Panc1 (cell line): ENCODE measurements around the gene GDPD2. TPM values are rescaled to one million over a fixed set of nuclear protein-coding genes. Genes with fewer than 3 reads are reported as not detected.

Experiments
- ATAC-seq: fragments of 200-7000 bp; cut with Tn5 transposase; 2 replicates; pipeline ENCODE4 v1.9.1; 2020; ENCODE audit warnings: mild to moderate bottlenecking, moderate library complexity
- BruUV-seq: library from RNA; stranded (reverse); fragments of 400-500 nt; replicated peaks from 2 replicates; lab custom pipeline; 2021; lab: Mats Ljungman, UMichigan
- CTCF ChIA-PET: fragments of 300-600 bp; sonication (Branson Sonifier 250); formaldehyde crosslinking; loops from one replicate; lab custom pipeline; 2022; ENCODE audit warnings: antibody characterized with exemption; lab: Charles Lee
- POLR2A ChIA-PET: fragments of 300-600 bp; sonication (Branson Sonifier 250); formaldehyde crosslinking; loops from one replicate; lab custom pipeline; 2022; ENCODE audit warnings: antibody characterized with exemption; lab: Charles Lee
- DNase-seq: peaks from one replicate; pipeline ENCODE4 v3.0.0-alpha.2; 2010; ENCODE audit warnings: low read depth, low spot score
- H3K27ac ChIP-seq: 2 replicates; pipeline ENCODE4 v1.5.1; 2011; ENCODE audit warnings: mild to moderate bottlenecking, low read length, inconsistent platforms
- H3K27me3 ChIP-seq: fragments of 200-500 bp; sonication (Bioruptor generic); 2 replicates; pipeline ENCODE4 v1.6.0; 2014; ENCODE audit warnings: low read length, inconsistent platforms; ENCODE audit not compliant: control insufficient read depth, insufficient read depth
- H3K36me3 ChIP-seq: fragments of 200-500 bp; sonication (Bioruptor generic); 2 replicates; pipeline ENCODE4 v1.5.1; 2014; ENCODE audit warnings: inconsistent platforms, mild to moderate bottlenecking, low read length, moderate library complexity; ENCODE audit not compliant: control insufficient read depth, insufficient read depth
- H3K4me1 ChIP-seq: 2 replicates; pipeline ENCODE4 v1.5.1; 2011; ENCODE audit warnings: inconsistent platforms, mild to moderate bottlenecking, low read length, moderate library complexity; ENCODE audit not compliant: control insufficient read depth, insufficient read depth
- H3K4me3 ChIP-seq, 2 experiments: 2 replicates each; pipeline ENCODE4 v1.5.1; 2011 to 2012; ENCODE audit warnings: low read depth in 2 of 2, low read length in 2 of 2, mild to moderate bottlenecking in 2 of 2, inconsistent platforms in 1 of 2, moderate library complexity in 1 of 2
- H3K9me3 ChIP-seq: fragments of 200-500 bp; sonication (Bioruptor generic); 2 replicates; pipeline ENCODE4 v1.5.1; 2014; ENCODE audit warnings: low read depth, mild to moderate bottlenecking, inconsistent platforms, low read length, moderate library complexity; ENCODE audit not compliant: control insufficient read depth, insufficient read depth
- CTCF ChIP-seq: fragments of 450-650 bp; IDR thresholded peaks from 2 replicates; pipeline ENCODE4 v1.5.1; 2017; ENCODE audit warnings: mild to moderate bottlenecking
- POLR2AphosphoS5 ChIP-seq: IDR thresholded peaks from 2 replicates; pipeline ENCODE4 v1.6.1; 2012; ENCODE audit warnings: mild to moderate bottlenecking, low read depth, low read length, moderate library complexity
- REST ChIP-seq, 2 experiments: IDR thresholded peaks; 2 replicates each; pipeline ENCODE4 v1.6.1; 2011 to 2012; ENCODE audit warnings: low read depth in 2 of 2, control low read depth in 1 of 2, low read length in 1 of 2, mild to moderate bottlenecking in 1 of 2, moderate library complexity in 1 of 2; ENCODE audit not compliant: insufficient read depth in 1 of 2
- SIN3A ChIP-seq: IDR thresholded peaks from 2 replicates; pipeline ENCODE4 v1.6.1; 2012; ENCODE audit warnings: low read depth, mild to moderate bottlenecking, low read length, moderate library complexity, borderline replicate concordance; ENCODE audit not compliant: insufficient read depth
- TCF7L2 ChIP-seq: IDR thresholded peaks from 2 replicates; pipeline ENCODE4 v1.6.1; 2011; ENCODE audit warnings: mild to moderate bottlenecking, low read depth, low read length, inconsistent platforms
- in situ Hi-C: cut with HindIII; loops from 2 replicates; pipeline ENCODE4 v1.10.0; 2016; ENCODE audit warnings: low sequenced_read_pairs, low pct_unique_long_range_greater_than_20kb
- intact Hi-C: fragments of 100-400 bp; cut with micrococcal nuclease; formaldehyde crosslinking; loops from one replicate; pipeline ENCODE4 v1.10.0; 2022; ENCODE audit not compliant: unreplicated experiment
- total RNA-seq: library from RNA; stranded (reverse); gene quantifications from one replicate; pipeline ENCODE4 v1.2.1, GENCODE V29; 2021; ENCODE audit not compliant: unreplicated experiment

Gene GDPD2
- total RNA-seq, 1 experiment from 2014 or later: 0.33 TPM

GRCh38 chrX:70433848-70434351, 10.8 kb downstream of the GDPD2 start:
- H3K27me3 ChIP-seq: no peaks in the 10 kb centered on the region
- POLR2A ChIA-PET: no interaction called here
- H3K36me3 ChIP-seq: no peaks in the 10 kb centered on the region
- no TSS peak for BruUV-seq
- peak overlapping the region; percentile 80 for H3K27ac ChIP-seq
- intact Hi-C loops: no loop called here
- CTCF ChIA-PET: interaction anchor here (0.5 to 1.5 kb wide), 5 partner anchors 18 to 301 kb away, joined by 3 to 5 read pairs (median 3); partner anchors contain the start of gene IGBP1
- H3K4me3 ChIP-seq: peak overlapping the region; percentile 75 to 93
- DNase-seq: peak; percentile 20
- H3K9me3 ChIP-seq: no peaks in the 10 kb centered on the region
- in situ Hi-C loops: no loop called here
- peak; percentile 83 for ATAC-seq
- peaks cover 7% of the 10 kb centered on the region for H3K4me1 ChIP-seq
- TF ChIP-seq CTCF (peak; percentile 87), REST (IDR thresholded peaks at IDR 0.05; ENCODE audit: insufficient read depth in 1 of 2, low read depth in 2 of 2, low read length in 1 of 2) (no peak)

DNA sequence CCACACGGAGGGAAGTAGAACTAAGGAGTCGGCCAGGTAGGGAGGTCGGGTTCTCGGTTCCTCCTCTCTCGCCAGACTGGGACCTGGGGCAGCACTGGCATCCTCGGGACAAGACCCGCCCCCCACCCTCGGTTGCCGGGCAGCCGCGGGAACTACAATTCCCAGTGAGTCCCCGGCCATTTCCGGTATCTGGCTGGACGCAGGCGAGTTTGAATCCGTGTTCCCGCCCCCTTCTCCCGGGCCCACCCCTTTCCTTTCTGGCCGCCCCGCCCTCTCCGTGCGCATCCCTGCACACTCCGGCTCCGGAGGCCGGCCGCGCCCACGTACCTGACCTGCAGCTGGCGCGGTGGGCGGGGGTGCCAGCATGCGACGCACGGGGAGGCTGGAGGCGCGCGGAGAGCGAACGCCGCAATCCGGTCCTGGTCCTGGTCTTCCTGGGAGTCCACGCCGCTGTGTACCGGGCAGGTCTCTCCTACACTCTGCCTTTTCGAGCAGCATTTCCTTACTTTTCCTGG, 11.3 kb downstream of the GDPD2 start:
- CTCF ChIA-PET: interaction anchor here (0.7 to 1.5 kb wide), 3 partner anchors 18 to 877 kb away, joined by 3 to 16 read pairs (median 4); partner anchors contain the start of gene IGBP1

More for the DNA sequence above, 11.3 kb downstream of the GDPD2 start:
- Histone ChIP-seq H3K4me1 (peaks cover 7% of the 10 kb centered on the region), H3K27ac (peak overlapping the region; percentile 80), H3K4me3 (peak overlapping the region; percentile 75 to 93), H3K36me3 (no peaks in the 10 kb centered on the region), H3K9me3 (no peaks in the 10 kb centered on the region), H3K27me3 (no peaks in the 10 kb centered on the region)
- intact Hi-C loops: no loop called here
- no TSS peak for BruUV-seq
- ATAC-seq (peak; percentile 93), DNase-seq (peak; percentile 41)
- TF ChIP-seq CTCF: no peak
- no peak for TF ChIP-seq TCF7L2
- no peak for TF ChIP-seq POLR2AphosphoS5
- no peak for TF ChIP-seq REST (IDR thresholded peaks at IDR 0.05; ENCODE audit: insufficient read depth in 1 of 2, low read depth in 2 of 2, low read length in 1 of 2)
- no peak for TF ChIP-seq SIN3A
- in situ Hi-C loops: no loop called here
- POLR2A ChIA-PET: interaction anchor here (0.6 kb wide), 1 partner anchor 266 kb away, joined by 3 read pairs; no protein-coding TSS in a partner anchor
